GM12874 (cell line): ENCODE measurements around the gene CACNA1B.

Experiments used
- TF ChIP-seq, protein P1 (sequence below): IDR thresholded peaks from 2 replicates; pipeline ENCODE4 v1.5.1; 2011; ENCODE audit warnings: low read depth, mild to moderate bottlenecking, control low read depth, low read length, moderate library complexity; ENCODE audit not compliant: insufficient read depth

Gene CACNA1B

DNA sequence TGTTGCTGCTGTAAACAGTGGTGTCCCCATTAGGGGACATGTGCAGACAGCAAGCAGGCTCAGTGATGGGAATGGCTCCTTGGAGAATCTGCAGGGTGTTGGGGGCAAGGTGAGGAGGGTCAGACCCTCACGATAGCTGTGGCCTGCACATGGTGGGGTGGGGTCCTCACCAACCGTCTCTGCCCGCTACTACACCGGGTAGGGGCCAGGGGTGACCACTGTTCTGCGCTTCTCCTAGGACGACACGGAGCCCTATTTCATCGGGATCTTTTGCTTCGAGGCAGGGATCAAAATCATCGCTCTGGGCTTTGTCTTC, 4.9 kb downstream of the CACNA1B start:
- TF ChIP-seq, protein P1, sequence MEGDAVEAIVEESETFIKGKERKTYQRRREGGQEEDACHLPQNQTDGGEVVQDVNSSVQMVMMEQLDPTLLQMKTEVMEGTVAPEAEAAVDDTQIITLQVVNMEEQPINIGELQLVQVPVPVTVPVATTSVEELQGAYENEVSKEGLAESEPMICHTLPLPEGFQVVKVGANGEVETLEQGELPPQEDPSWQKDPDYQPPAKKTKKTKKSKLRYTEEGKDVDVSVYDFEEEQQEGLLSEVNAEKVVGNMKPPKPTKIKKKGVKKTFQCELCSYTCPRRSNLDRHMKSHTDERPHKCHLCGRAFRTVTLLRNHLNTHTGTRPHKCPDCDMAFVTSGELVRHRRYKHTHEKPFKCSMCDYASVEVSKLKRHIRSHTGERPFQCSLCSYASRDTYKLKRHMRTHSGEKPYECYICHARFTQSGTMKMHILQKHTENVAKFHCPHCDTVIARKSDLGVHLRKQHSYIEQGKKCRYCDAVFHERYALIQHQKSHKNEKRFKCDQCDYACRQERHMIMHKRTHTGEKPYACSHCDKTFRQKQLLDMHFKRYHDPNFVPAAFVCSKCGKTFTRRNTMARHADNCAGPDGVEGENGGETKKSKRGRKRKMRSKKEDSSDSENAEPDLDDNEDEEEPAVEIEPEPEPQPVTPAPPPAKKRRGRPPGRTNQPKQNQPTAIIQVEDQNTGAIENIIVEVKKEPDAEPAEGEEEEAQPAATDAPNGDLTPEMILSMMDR, result no peak

GRCh38 chr9:137891588-137892423, 14.2 kb downstream of the CACNA1B start:
- TF ChIP-seq, protein P1, result no peak

DNA sequence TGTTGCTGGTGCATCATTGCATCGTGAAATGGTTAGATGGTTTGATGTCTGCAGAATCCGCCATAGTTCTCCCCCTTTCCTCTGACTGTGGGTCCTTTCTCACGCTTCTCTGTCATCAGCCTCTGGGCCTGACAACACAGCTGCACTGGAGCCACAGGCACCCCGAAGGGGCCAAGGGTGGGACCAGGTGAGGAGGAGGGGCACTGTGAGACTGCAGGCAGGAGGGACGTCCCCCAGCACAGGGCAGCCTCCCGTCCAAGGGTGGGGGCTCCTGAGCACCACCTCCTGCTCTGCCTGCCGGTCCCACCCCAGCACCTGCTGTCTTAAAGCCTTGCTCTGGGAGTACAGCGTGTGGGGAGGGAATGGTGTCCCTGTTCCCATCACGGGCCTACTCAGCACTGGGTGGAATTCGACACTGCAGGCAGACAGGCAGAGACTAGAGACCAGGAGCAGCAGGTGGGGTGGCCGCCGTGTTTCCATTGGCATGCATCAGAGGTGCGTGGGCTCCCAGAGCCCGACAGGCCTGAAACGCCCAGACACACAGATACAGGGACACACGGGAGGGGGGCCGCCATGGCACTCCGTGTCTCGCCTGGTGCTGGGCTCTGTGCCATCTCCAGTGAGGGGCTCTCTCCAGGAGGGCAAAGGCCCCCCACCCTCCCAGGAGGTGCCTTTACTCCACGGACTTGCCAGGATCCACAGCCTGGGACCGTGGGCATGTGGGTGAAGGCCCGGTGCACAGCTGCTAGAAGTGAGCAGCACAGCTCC, 15.0 kb downstream of the CACNA1B start:
- TF ChIP-seq, protein P1, result no peak

GRCh38 chr9:137893670-137894069, 16.1 kb downstream of the CACNA1B start:
- TF ChIP-seq, protein P1, result no peak

- TF ChIP-seq, protein P1, result no peak
Measured at GRCh38 chr9:137899551-137900360, 22.2 kb downstream of the CACNA1B start.

DNA sequence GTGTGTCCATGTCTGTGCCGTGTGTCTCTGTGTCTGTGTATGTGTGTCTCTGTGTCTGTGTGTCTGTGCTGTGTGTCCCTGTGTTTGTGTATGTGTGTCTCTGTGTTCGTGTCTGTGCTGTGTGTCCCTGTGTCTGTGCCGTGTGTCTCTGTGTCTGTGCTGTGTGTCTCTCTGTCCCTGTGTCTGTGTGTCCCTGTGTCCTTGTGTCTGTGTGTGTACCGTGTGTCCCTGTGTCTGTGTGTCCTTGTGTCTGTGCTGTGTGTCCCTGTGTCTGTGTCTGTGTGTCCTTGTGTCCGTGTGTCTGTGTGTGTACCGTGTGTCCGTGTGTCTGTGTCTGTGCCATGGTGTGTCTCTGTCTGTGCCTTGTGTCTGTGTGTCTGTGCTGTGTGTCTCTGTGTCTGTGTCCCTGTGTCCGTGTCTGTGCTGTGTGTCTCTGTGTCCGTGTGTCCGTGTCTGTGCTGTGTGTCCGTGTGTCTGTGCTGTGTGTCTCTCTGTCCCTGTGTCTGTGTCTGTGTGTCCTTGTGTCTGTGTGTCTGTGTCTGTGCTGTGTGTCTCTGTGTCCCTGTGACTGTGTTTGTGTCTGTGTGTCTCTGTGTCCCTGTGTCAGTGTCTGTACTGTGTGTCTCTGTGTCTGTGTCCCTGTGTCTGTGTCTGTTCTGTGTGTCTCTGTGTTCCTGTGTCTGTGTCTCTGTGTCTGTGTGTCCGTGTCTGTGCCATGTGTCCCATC, 23.2 kb downstream of the CACNA1B start:
- TF ChIP-seq, protein P1, result no peak
